ENCODE results near the gene TENM3.

Gene TENM3

DNA sequence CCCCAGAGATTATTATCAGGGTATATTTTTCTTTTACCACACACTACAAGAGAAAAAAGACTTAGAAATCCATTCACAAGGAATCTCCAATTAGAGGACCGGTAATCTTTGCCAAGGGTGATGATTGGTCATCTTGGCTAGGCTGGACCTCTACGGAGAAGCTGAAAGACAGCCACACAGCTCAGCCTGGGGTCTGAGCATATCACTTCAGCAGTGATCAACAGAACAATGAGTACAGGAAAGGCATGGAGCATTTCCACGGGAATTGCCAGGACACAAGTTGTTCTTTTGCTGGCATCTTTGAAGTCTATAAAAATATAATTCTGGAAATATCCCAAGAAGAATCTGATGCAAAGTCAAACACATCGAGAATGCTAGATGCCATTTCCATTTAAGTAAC, 191.5 kb downstream of the TENM3 start:
- TF ChIP-seq, protein P1, sequence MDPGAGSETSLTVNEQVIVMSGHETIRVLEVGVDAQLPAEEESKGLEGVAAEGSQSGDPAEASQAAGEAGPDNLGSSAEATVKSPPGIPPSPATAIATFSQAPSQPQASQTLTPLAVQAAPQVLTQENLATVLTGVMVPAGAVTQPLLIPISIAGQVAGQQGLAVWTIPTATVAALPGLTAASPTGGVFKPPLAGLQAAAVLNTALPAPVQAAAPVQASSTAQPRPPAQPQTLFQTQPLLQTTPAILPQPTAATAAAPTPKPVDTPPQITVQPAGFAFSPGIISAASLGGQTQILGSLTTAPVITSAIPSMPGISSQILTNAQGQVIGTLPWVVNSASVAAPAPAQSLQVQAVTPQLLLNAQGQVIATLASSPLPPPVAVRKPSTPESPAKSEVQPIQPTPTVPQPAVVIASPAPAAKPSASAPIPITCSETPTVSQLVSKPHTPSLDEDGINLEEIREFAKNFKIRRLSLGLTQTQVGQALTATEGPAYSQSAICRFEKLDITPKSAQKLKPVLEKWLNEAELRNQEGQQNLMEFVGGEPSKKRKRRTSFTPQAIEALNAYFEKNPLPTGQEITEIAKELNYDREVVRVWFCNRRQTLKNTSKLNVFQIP (CRISPR knock-in tag; IDR thresholded peaks at IDR 0.05; ENCODE audit: borderline replicate concordance, low read depth), result no peak
- TF ChIP-seq, protein P2, sequence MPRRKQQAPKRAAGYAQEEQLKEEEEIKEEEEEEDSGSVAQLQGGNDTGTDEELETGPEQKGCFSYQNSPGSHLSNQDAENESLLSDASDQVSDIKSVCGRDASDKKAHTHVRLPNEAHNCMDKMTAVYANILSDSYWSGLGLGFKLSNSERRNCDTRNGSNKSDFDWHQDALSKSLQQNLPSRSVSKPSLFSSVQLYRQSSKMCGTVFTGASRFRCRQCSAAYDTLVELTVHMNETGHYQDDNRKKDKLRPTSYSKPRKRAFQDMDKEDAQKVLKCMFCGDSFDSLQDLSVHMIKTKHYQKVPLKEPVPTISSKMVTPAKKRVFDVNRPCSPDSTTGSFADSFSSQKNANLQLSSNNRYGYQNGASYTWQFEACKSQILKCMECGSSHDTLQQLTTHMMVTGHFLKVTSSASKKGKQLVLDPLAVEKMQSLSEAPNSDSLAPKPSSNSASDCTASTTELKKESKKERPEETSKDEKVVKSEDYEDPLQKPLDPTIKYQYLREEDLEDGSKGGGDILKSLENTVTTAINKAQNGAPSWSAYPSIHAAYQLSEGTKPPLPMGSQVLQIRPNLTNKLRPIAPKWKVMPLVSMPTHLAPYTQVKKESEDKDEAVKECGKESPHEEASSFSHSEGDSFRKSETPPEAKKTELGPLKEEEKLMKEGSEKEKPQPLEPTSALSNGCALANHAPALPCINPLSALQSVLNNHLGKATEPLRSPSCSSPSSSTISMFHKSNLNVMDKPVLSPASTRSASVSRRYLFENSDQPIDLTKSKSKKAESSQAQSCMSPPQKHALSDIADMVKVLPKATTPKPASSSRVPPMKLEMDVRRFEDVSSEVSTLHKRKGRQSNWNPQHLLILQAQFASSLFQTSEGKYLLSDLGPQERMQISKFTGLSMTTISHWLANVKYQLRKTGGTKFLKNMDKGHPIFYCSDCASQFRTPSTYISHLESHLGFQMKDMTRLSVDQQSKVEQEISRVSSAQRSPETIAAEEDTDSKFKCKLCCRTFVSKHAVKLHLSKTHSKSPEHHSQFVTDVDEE (CRISPR knock-in tag; IDR thresholded peaks at IDR 0.05), result no peak
- no peak for TF ChIP-seq ESRRG (CRISPR knock-in tag; IDR thresholded peaks at IDR 0.05)
- TF ChIP-seq ZC3H10 (CRISPR knock-in tag; IDR thresholded peaks at IDR 0.05), result no peak
- TF ChIP-seq ZNF565 (CRISPR knock-in tag; conservative IDR thresholded peaks at IDR 0.05; ENCODE audit: low read depth), result no peak
- no peak for TF ChIP-seq SNAI2 (CRISPR knock-in tag; IDR thresholded peaks at IDR 0.05)
- TF ChIP-seq ARNTL (CRISPR knock-in tag; IDR thresholded peaks at IDR 0.05; ENCODE audit: borderline replicate concordance, low read depth), result no peak
- TF ChIP-seq ZFP3 (CRISPR knock-in tag; IDR thresholded peaks at IDR 0.05), result no peak
- TF ChIP-seq ISL1 (CRISPR knock-in tag; IDR thresholded peaks at IDR 0.05), result no peak
- no peak for TF ChIP-seq ZNF70 (CRISPR knock-in tag; IDR thresholded peaks at IDR 0.05)
- no peak for TF ChIP-seq CSRNP3 (CRISPR knock-in tag; IDR thresholded peaks at IDR 0.05)
- no peak for TF ChIP-seq ZFP30 (CRISPR knock-in tag; IDR thresholded peaks at IDR 0.05)
- no peak for TF ChIP-seq PPARA (CRISPR knock-in tag; IDR thresholded peaks at IDR 0.05; ENCODE audit: borderline replicate concordance)
- no peak for TF ChIP-seq BACH2 (CRISPR knock-in tag; IDR thresholded peaks at IDR 0.05; ENCODE audit: borderline replicate concordance)
- no peak for TF ChIP-seq ZNF8 (CRISPR knock-in tag; IDR thresholded peaks at IDR 0.05)
- no peak for TF ChIP-seq GLIS3 (CRISPR knock-in tag; IDR thresholded peaks at IDR 0.05)

GRCh38 chr4:182435401-182435800, 192.2 kb downstream of the TENM3 start:
- no peak for TF ChIP-seq ZFP30 (CRISPR knock-in tag; IDR thresholded peaks at IDR 0.05)
- no peak for TF ChIP-seq OSR1 (CRISPR knock-in tag; IDR thresholded peaks at IDR 0.05)
- TF ChIP-seq ESRRG (CRISPR knock-in tag; IDR thresholded peaks at IDR 0.05), result no peak
- TF ChIP-seq ISL1 (CRISPR knock-in tag; IDR thresholded peaks at IDR 0.05), result no peak
- TF ChIP-seq TOX (CRISPR knock-in tag; IDR thresholded peaks at IDR 0.05; ENCODE audit: borderline replicate concordance), result no peak
- no peak for TF ChIP-seq ZNF565 (CRISPR knock-in tag; conservative IDR thresholded peaks at IDR 0.05; ENCODE audit: low read depth)
- TF ChIP-seq ZC3H10 (CRISPR knock-in tag; IDR thresholded peaks at IDR 0.05), result no peak
- no peak for TF ChIP-seq CSDC2 (CRISPR knock-in tag; IDR thresholded peaks at IDR 0.05)
- no peak for TF ChIP-seq GLIS3 (CRISPR knock-in tag; IDR thresholded peaks at IDR 0.05)
- no peak for TF ChIP-seq ZFP3 (CRISPR knock-in tag; IDR thresholded peaks at IDR 0.05)
- TF ChIP-seq ZNF70 (CRISPR knock-in tag; IDR thresholded peaks at IDR 0.05), result no peak
- TF ChIP-seq, protein P1 (CRISPR knock-in tag; IDR thresholded peaks at IDR 0.05; ENCODE audit: borderline replicate concordance, low read depth), result no peak
- no peak for TF ChIP-seq CREB5 (CRISPR knock-in tag; IDR thresholded peaks at IDR 0.05; ENCODE audit: low read depth)
- no peak for TF ChIP-seq RARB (CRISPR knock-in tag; IDR thresholded peaks at IDR 0.05)
- TF ChIP-seq ARNTL (CRISPR knock-in tag; IDR thresholded peaks at IDR 0.05; ENCODE audit: borderline replicate concordance, low read depth), result no peak
- no peak for TF ChIP-seq ZNF8 (CRISPR knock-in tag; IDR thresholded peaks at IDR 0.05)
- no peak for TF ChIP-seq CSRNP3 (CRISPR knock-in tag; IDR thresholded peaks at IDR 0.05)
- no peak for TF ChIP-seq BACH2 (CRISPR knock-in tag; IDR thresholded peaks at IDR 0.05; ENCODE audit: borderline replicate concordance)
- no peak for TF ChIP-seq PATZ1 (CRISPR knock-in tag; IDR thresholded peaks at IDR 0.05; ENCODE audit: borderline replicate concordance)
- ATAC-seq, result no peak

More for the DNA sequence above, 191.5 kb downstream of the TENM3 start:
- ATAC-seq, result no peak
